Panc1 (cell line): ENCODE data around the gene TEX12. TPM values are rescaled to one million over a fixed set of nuclear protein-coding genes. Genes with fewer than 3 reads are reported as not detected.

Experiments used
- ATAC-seq: fragments of 200-7000 bp; cut with Tn5 transposase; 2 replicates; pipeline ENCODE4 v1.9.1; 2020; ENCODE audit warnings: mild to moderate bottlenecking, moderate library complexity
- BruUV-seq: library from RNA; stranded (reverse); fragments of 400-500 nt; replicated peaks from 2 replicates; lab custom pipeline; 2021; lab: Mats Ljungman, UMichigan
- CTCF ChIA-PET: fragments of 300-600 bp; sonication (Branson Sonifier 250); formaldehyde crosslinking; loops from one replicate; lab custom pipeline; 2022; ENCODE audit warnings: antibody characterized with exemption; lab: Charles Lee
- POLR2A ChIA-PET: fragments of 300-600 bp; sonication (Branson Sonifier 250); formaldehyde crosslinking; loops from one replicate; lab custom pipeline; 2022; ENCODE audit warnings: antibody characterized with exemption; lab: Charles Lee
- DNase-seq: peaks from one replicate; pipeline ENCODE4 v3.0.0-alpha.2; 2010; ENCODE audit warnings: low read depth, low spot score
- H3K27ac ChIP-seq: 2 replicates; pipeline ENCODE4 v1.5.1; 2011; ENCODE audit warnings: mild to moderate bottlenecking, low read length, inconsistent platforms
- H3K27me3 ChIP-seq: fragments of 200-500 bp; sonication (Bioruptor generic); 2 replicates; pipeline ENCODE4 v1.6.0; 2014; ENCODE audit warnings: low read length, inconsistent platforms; ENCODE audit not compliant: control insufficient read depth, insufficient read depth
- H3K36me3 ChIP-seq: fragments of 200-500 bp; sonication (Bioruptor generic); 2 replicates; pipeline ENCODE4 v1.5.1; 2014; ENCODE audit warnings: inconsistent platforms, mild to moderate bottlenecking, low read length, moderate library complexity; ENCODE audit not compliant: control insufficient read depth, insufficient read depth
- H3K4me1 ChIP-seq: 2 replicates; pipeline ENCODE4 v1.5.1; 2011; ENCODE audit warnings: inconsistent platforms, mild to moderate bottlenecking, low read length, moderate library complexity; ENCODE audit not compliant: control insufficient read depth, insufficient read depth
- H3K4me3 ChIP-seq, 2 experiments: 2 replicates each; pipeline ENCODE4 v1.5.1; 2011 to 2012; ENCODE audit warnings: low read depth in 2 of 2, low read length in 2 of 2, mild to moderate bottlenecking in 2 of 2, inconsistent platforms in 1 of 2, moderate library complexity in 1 of 2
- H3K9me3 ChIP-seq: fragments of 200-500 bp; sonication (Bioruptor generic); 2 replicates; pipeline ENCODE4 v1.5.1; 2014; ENCODE audit warnings: low read depth, mild to moderate bottlenecking, inconsistent platforms, low read length, moderate library complexity; ENCODE audit not compliant: control insufficient read depth, insufficient read depth
- CTCF ChIP-seq: fragments of 450-650 bp; IDR thresholded peaks from 2 replicates; pipeline ENCODE4 v1.5.1; 2017; ENCODE audit warnings: mild to moderate bottlenecking
- POLR2AphosphoS5 ChIP-seq: IDR thresholded peaks from 2 replicates; pipeline ENCODE4 v1.6.1; 2012; ENCODE audit warnings: mild to moderate bottlenecking, low read depth, low read length, moderate library complexity
- REST ChIP-seq, 2 experiments: IDR thresholded peaks; 2 replicates each; pipeline ENCODE4 v1.6.1; 2011 to 2012; ENCODE audit warnings: low read depth in 2 of 2, control low read depth in 1 of 2, low read length in 1 of 2, mild to moderate bottlenecking in 1 of 2, moderate library complexity in 1 of 2; ENCODE audit not compliant: insufficient read depth in 1 of 2
- SIN3A ChIP-seq: IDR thresholded peaks from 2 replicates; pipeline ENCODE4 v1.6.1; 2012; ENCODE audit warnings: low read depth, mild to moderate bottlenecking, low read length, moderate library complexity, borderline replicate concordance; ENCODE audit not compliant: insufficient read depth
- TCF7L2 ChIP-seq: IDR thresholded peaks from 2 replicates; pipeline ENCODE4 v1.6.1; 2011; ENCODE audit warnings: mild to moderate bottlenecking, low read depth, low read length, inconsistent platforms
- in situ Hi-C: cut with HindIII; loops from 2 replicates; pipeline ENCODE4 v1.10.0; 2016; ENCODE audit warnings: low sequenced_read_pairs, low pct_unique_long_range_greater_than_20kb
- intact Hi-C: fragments of 100-400 bp; cut with micrococcal nuclease; formaldehyde crosslinking; loops from one replicate; pipeline ENCODE4 v1.10.0; 2022; ENCODE audit not compliant: unreplicated experiment
- total RNA-seq: library from RNA; stranded (reverse); gene quantifications from one replicate; pipeline ENCODE4 v1.2.1, GENCODE V29; 2021; ENCODE audit not compliant: unreplicated experiment

TEX12 gene
- total RNA-seq, 1 experiment from 2014 or later = 0.23 TPM

GRCh38 chr11:112121981-112122615, 45.1 kb upstream of the TEX12 start:
- no TSS peak for BruUV-seq
- H3K27me3 ChIP-seq = no peaks in the 10 kb centered on the region
- ChIA-PET POLR2A (interaction anchor here (0.5 to 0.6 kb wide), 2 partner anchors 11 to 16 kb away, joined by 6 to 11 read pairs; no protein-coding TSS in a partner anchor), CTCF (interaction anchor here (0.9 to 1.5 kb wide), 4 partner anchors 9 to 158 kb away, joined by 3 to 18 read pairs (median 4); partner anchors contain the start of gene BCO2)
- TF ChIP-seq POLR2AphosphoS5 (no peak), TCF7L2 (no peak), REST (IDR thresholded peaks at IDR 0.05; ENCODE audit: insufficient read depth in 1 of 2, low read depth in 2 of 2, low read length in 1 of 2) (no peak), CTCF (no peak), SIN3A (no peak)
- DNase-seq (no peak), ATAC-seq (no peak)
- peaks cover 12% of the 10 kb centered on the region for H3K4me1 ChIP-seq
- H3K9me3 ChIP-seq = no peaks in the 10 kb centered on the region
- in situ Hi-C loops (no loop called here), intact Hi-C loops (no loop called here)
- no peaks in the 10 kb centered on the region for H3K36me3 ChIP-seq
- no peak overlapping the region for H3K4me3 ChIP-seq
- H3K27ac ChIP-seq = no peak overlapping the region

GRCh38 chr11:112123129-112123528, 44.0 kb upstream of the TEX12 start:
- TF ChIP-seq POLR2AphosphoS5 (no peak), CTCF (no peak), SIN3A (no peak), REST (IDR thresholded peaks at IDR 0.05; ENCODE audit: insufficient read depth in 1 of 2, low read depth in 2 of 2, low read length in 1 of 2) (no peak)
- in situ Hi-C loops (no loop called here), intact Hi-C loops (no loop called here)
- no peaks in the 10 kb centered on the region for H3K36me3 ChIP-seq
- H3K4me3 ChIP-seq = no peak overlapping the region
- no peak overlapping the region for H3K27ac ChIP-seq
- no peaks in the 10 kb centered on the region for H3K27me3 ChIP-seq
- BruUV-seq = no TSS peak
- no peak for ATAC-seq
- no peak for DNase-seq
- peaks cover 12% of the 10 kb centered on the region for H3K4me1 ChIP-seq
- CTCF ChIA-PET = interaction anchor here (1.4 kb wide), 1 partner anchor 157 kb away, joined by 4 read pairs; no protein-coding TSS in a partner anchor
- POLR2A ChIA-PET = no interaction called here
- H3K9me3 ChIP-seq = no peaks in the 10 kb centered on the region
